Activated CD8-positive, alpha-beta memory T cell treated with anti-CD3 and anti-CD28 coated beads, Interleukin-2, amount 50 U/mL, for 48 hours (primary cell): Measurements from ENCODE around the gene CPS1.

Source experiments
- DNase-seq: peaks from one replicate; pipeline ENCODE4 v3.0.0-alpha.2; 2020

CPS1 gene

DNA sequence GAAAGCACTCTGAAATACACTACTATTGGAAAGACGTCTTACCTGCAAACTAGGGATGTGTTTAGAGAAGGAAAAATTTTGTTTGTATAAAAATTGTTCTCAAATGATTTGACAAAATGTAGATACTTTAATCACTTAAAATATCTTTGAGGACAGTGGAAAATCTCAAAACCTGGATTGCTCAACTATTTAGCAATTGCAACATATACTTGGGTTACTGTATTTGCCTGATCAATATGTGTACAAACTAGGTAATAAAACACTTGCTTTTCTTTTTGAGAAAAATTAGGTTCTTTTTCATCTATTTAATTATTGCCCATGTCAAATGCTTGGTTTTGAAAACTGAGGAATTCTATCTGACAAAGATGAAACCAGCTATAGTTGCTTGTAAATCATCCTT, 60.9 kb downstream of the CPS1 start:
- no peak for DNase-seq

DNA sequence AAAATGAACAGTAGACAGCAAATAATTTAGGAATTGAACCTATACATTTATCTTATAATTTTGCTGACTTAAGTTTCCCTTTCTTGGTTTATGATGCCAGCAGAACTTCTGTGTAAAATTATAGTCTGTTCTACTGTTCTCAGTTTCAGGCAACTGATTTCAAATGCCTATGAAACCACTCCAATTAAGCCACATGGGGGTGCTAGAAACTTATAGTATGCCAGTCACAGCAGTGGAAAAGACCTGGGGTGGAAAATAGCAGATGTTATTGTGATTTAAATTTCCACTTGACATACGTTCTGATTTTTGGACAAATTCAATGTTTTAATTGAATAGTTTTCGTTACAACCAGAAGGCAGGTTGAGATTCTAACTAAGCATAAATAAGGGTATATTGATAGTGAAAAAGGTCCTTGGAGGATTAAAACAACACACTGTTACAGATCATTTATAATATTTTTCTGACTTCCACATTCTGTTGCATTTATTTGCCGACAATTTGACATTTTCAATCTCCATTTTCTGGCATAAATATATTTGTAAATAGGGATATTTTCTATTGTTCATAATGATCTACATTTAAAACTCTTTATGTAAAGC, 61.4 kb downstream of the CPS1 start:
- DNase-seq = no peak

DNA sequence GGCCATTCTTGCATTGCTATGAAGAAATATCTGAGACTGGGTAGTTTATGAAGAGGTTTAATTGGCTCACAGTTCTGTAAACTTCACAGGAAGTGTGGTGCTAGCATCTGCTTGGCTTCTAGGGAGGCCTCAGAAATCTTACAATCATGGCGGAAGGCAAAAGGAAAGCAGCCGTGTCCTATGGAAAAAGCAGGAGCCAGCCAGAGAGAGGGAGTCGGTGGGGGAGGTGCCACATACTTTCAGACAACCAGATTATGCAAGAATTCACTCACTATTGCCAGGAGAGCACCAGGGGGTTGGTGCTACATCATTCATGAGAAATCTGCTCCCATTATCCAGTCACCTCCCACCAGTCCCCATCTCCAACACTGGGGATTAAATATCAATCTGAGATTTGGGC, 64.1 kb downstream of the CPS1 start:
- DNase-seq = no peak

DNA sequence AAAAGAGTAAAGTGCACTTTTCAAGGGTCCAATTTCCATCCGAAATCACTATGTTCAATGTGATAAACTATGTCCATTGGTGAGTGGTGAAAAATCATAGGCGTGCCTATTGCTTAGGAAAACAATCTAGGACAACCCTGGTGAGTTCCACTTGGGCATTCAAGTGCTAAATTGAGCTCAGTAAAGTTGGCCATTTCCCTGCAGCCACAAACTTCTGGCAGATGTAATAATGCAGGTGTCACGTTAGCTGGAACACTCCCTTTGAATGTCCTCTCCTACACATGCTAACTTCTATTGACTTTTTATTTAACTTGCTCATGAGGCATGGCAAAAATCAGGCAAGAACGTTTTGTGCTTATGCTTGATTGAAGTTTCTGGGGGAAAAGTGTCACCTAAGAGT, 67.1 kb downstream of the CPS1 start:
- DNase-seq = no peak

DNA sequence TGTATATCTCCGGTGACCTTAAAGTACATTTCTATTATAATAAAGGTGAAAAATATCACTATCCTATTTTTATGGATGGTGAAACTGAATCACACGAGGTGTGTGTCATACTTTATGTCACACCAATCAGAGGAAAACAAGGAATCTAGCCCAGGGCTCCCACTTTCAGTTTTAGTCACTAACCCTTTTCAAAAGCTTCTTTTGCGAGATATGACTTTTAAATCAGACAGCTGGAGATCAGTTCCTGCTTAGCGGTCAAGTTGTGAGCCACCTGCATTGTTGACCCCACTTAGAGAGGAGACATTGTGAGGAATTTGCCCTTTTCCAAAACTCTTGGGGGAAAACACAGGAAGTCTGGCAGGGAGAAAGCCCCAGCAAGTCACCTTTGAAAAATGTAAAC, 70.5 kb downstream of the CPS1 start:
- no peak for DNase-seq

DNA sequence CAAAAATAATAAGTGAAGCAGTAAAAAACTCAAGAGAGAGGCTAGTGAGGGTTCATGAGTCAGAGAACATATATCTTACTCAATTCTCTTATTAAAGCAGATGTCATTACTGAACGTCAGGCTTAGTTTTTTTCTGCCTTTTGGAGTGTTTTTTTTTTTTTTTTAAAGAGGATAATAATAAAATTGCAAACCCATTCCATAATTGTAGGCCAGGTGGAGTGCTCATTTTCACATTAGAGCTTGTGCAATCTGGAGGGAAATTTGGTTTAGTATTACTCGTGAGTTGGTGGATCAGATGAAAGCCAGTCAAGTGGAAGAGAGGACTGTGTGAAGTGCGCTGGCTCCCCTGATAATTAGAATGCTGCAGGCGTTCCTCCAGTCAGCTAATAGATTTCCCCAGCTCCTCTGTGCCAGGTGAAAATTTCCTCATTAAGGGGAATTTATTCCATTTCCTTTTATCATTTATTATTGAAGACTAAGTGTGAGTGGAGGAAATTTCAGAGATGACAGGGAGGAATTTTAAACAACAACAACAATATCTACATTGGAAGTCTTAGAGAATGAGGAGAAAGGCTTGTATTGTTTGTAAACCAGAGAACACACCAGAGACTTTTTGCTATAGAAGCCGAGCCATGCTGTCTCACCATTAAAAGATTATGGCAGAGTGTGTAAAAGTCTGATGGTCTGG, 74.6 kb downstream of the CPS1 start:
- DNase-seq = no peak

DNA sequence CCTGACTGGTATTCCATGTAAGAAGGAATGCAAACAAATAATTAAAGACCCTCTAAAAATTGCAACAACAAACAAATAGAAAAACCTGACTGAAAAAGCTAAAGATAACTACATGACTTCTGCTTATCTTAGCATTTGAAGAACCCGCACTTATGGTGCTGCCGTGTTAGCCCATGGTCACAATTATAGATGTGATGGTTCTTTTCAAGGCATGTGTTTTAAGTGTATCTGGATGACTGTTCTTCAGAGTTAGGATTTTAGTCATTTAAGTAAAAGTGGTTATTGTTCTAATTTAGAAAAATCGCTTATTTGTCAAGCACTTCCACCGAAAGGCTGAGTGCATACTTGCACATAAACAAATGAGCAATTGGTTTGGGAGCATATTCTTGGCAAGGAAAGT, 77.3 kb downstream of the CPS1 start:
- DNase-seq = no peak

DNA sequence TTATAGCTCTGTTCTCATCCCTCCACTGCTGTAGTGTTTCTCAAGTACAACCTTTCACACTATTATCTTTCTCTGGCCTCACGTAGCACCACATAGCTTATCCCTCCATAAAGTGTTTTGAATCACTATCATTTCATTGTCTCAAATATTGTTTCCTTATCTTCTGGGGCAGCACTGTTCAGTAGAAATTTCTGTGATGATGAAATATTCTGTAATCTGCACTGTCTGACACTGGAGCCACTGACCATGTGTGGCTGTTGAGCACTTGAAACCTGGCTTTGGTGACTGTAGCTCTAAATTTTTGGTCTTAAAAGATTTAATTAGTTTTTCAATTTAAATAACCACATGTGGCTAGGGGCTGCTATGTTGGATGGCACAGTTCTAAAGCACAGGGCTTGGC, 78.9 kb downstream of the CPS1 start:
- no peak for DNase-seq

DNA sequence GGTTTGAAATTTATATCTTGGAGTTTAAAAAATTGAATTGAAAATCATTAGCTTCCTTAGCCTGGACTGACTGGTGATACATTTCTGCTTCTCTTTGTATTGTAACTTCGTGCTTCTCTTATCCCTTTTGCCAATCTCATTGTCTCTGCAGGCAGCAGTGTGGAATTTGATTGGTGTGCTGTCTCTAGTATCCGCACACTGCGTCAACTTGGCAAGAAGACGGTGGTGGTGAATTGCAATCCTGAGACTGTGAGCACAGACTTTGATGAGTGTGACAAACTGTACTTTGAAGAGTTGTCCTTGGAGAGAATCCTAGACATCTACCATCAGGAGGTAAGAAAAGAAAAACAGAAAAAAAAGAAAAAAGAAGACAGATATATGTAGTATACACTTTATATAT, 85.9 kb downstream of the CPS1 start:
- DNase-seq = no peak

DNA sequence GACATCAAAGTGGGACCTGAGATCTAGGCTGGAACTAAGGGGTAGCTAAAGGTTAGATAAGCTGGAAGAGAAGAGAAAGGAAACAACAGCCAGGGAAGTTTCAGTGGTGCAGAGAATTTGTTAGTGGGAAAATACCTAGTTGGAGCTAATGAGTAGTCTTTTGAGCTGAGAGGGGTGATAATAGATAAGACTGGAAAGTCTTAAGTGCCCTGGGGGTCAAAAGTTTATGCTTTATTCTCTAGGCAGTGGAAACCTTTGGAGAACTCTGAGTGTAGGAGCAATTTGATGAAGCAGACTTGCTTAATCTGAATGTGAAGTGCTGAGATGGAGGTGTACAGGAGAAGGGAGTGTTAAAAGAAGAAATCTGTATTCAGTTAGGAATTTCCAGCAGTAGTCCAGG, 90.8 kb downstream of the CPS1 start:
- DNase-seq = no peak

DNA sequence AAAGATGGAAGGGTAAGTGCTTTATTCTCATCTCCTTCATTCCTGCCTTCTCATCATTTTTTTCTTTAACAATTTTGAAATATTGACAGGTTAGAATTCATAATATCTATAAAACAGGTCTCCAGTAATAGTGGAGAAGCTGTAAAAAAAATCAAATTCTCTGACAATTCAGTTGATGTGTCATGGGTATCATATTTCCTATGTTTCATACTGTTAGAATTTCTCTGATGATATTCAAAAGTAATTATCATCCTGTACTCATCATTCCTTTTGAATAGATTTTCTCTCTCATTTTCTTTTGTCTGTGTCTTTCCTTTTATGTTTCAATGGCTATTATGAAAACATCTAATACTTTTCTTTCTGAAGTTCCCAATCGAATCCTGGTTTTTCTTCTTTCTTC, 97.7 kb downstream of the CPS1 start:
- no peak for DNase-seq

DNA sequence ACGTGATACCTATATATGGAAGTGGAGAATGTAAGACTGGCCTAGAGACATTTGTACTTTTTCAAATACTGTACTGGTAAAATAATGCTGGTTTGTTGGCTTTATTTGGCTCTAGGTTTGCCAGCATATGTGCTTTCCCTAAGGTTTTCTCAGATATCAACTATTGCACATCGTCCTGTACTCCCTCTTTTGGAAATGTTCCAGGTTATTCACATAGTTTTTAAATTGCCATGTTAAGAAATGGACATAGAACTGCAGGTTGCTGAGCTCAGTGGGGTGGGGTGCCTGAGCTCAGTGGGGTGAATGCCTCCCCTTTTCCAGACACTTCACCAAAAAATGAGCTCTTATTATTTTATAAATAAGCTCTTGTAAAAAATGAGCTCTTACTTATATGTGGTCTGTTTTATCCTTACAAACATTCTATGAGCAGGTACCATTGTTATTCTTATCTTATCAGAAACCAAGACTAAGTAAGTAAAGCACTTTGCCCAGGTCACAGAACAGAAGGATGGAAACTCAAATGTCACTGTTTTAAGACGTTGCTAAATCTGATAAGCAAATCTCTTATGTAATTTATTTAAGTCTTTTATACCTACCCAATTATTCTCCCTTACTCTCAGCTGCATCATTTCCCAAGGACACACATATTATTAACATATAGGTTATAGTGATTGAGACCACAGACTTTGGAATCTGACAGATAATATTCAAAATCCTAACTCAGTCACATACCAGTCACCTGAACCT, 99.0 kb downstream of the CPS1 start:
- DNase-seq = no peak

DNA sequence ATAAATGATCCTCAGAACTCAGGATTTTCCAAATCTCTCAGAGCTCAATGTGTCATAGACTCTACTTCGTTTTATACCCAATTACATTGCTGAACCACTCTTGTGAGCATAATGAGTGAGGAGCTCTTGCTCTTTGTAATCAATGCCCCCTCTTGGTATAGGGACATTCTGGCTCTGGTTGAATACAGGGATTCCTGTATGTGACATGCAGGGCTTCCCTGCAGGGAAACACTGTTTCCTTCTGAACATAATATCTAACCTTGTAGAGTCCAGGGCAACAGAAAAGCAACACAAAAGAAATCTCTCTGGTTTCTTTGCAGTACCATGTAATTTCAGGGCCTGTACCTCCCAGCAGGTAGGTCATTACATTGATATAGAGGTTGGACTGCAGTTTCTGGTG, 101.5 kb downstream of the CPS1 start:
- no peak for DNase-seq

DNA sequence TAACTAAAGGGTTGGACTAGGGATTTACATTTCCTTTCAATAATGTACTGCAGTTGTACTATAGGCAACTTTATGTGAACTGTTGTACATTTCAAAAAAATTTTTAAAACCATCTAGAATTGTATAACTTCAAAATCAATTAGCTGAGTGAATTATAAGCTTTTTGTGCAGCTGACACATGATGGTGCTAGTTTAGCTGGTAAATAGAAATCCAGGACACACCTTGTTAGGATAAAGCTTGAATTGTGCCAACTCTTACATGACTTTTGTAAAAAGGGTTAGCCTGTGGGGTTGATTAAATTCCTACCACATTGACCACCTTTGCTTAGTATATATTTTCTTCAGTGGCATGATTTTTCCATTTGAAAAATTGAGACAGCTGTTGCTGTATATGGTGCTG, 104.4 kb downstream of the CPS1 start:
- DNase-seq = no peak

DNA sequence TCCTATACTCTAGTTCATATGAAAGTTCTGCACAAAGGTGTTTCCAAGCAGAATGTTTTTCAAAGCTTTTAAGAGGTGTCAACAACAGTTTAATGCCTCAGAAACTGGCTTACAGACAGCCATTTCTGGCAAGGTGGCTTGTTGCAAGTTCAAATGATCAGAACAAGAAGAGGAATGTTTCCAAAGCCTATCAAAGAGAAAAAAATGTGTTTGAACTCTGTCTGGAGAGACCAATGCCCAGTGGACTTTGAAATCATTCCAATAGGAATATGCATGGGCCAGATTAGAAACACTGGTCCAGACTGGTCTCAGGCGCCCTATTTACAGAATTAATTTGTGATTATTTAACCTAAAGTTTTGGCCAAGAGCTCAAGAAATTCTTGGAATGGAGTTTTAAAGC, 106.2 kb downstream of the CPS1 start:
- no peak for DNase-seq

DNA sequence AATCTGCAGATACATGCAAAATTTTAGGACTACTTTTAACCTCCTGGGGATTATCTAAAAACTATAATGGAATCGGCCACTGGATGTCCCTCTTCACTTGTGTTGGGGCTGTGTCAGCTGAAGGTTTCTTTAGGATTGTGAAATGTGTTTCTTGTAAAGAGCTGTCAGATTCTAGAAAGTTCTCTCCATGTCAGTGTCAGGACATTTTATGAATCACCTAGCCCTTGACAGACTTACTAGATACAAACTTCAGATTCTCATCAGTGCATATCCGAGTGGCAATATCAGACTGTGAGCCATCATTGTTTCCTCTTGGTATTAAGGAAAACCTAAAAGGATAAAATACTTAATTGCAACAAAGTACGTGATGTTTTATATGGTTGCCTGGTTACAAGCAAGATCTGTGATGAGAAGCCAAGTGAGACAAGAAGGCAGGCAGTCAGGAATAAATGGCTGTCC, 107.3 kb downstream of the CPS1 start:
- DNase-seq = no peak

DNA sequence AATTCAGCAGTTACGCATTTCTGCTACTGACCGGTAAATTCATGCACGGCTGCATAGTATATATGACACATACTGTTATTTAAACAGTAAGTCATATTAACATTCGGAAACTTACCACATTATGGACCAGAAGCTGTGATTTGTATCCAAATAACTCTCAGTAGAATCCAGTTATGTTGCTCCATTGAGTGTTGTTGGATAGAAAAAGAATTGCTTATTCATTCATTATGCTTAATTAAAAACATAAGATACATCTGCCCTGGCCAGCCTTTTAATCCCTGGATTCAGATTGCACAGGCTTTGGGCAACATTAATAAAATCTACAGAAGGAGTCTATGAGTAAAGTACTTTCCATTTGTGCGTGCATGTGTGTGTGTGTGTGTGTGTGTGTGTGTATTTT, 111.3 kb downstream of the CPS1 start:
- no peak for DNase-seq

DNA sequence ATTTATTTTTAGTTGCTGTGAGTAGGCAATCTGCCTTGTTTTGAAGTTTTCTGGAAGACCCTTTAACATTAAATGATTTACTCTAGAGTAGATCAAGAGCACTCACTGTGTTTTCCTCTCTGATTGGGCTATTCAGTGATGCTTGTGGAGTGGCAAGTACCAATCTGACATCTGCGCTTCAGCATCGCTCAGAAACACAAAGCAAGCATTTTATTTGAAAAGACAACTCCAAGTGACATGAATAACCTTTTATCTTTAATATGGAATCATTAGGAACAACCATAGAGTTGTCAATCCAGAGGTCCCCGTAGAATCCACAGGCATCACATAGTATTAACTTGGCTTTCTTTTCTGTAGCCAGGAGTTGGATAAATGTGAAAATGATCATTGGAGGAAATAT, 114.7 kb downstream of the CPS1 start:
- DNase-seq = no peak

DNA sequence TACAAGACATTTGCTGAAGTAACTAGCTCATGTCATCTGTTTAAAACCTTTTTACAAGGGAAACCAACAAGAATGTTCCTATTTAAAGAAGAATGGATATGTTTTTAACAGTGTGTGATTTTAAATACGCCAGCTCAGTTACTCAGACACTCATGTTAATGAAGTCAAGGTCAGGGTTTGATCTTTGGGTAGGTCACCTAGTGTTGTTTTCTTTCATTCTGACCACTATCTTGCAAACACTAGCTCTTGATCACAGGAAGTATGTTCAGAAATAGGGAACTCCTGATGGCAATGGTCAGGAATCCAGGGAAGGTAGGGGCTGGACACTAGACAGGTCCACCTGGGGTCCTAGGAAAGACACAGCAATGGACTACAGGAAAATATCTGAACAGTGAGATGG, 116.7 kb downstream of the CPS1 start:
- DNase-seq = no peak

DNA sequence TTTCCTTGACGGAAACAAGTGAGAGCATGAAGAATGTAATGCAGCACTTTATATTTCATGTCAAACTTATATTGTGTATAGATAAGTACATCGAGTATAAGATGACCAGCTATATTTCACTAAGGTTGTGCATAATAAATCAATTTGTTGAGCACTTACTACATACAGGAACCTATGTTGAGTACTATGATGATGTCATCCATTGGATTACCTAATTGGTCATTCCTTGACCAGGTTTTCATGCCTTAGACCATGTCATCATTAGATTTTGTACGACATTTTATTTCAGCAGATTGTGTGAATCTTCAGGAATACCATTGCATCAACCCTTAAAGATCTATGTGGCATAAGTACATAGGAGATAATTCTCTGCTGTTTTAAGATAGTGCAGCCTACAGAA, 119.7 kb downstream of the CPS1 start:
- no peak for DNase-seq

DNA sequence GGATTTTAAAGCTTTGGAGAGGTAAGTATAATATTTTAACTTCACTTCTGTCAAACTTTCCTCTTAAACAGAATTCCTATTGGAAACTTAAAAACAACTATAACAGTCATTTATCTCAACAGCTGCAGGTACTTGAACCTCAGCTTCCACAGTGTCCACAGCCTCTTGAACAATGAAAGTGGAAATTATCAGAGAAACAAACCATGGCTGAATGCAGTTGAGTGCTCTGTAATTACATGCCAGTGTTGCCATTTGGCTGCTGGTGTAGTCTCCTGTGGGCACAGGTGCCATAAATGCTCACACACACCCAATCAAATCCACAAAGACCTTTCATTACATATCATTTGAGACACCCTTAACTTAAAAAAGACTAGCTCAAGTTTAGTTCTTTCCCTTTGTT, 125.1 kb downstream of the CPS1 start:
- no peak for DNase-seq

DNA sequence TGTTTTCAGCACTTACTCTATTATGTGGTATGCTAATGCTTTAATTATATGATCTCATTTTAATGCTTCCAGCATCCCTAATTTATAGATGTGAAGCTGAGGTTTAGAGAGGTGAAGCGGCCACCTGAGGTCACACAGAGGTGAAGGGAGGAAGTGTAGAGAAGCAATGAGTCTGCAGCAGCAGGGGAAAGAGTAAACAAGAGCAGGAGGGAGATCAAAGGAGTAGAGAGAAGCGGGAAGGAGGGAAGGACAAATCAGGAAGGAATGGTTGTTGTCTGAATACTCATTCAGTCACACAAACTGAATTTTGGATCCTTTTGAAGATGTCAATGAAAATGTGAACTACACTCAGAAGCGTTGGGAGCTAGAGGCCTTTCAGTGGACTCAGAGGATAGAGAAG, 130.0 kb downstream of the CPS1 start:
- DNase-seq = no peak

DNA sequence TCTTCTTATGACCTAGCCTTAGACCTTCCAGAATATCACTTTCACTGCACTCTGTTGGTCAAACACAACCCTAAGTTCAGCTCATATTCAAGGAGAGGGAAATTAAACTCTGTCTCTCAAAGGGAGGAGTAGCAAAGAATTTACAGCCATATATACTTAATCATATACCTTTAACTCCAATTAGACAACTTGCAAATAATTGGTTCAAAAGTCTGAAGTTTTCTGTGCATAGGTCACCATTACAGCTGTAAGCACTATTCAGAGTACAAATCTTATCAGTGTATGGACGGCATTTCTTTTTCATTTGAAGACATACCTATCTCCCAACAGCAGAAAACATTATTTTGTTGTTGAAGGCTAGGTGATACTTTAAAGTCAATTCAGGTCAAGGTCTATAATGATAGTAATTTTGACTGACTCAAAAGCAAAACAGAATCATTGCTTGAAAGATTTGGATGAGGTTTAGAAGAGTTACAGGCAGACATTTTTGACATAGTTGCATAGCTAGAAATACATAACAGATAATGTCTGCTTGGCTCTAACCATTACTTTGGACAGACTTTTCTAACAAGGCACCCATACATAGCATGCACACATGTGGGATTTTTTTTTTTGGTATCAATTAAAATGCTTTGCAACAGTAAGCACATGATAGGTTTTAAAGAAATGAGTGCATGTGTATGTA, 131.5 kb downstream of the CPS1 start:
- DNase-seq = no peak

DNA sequence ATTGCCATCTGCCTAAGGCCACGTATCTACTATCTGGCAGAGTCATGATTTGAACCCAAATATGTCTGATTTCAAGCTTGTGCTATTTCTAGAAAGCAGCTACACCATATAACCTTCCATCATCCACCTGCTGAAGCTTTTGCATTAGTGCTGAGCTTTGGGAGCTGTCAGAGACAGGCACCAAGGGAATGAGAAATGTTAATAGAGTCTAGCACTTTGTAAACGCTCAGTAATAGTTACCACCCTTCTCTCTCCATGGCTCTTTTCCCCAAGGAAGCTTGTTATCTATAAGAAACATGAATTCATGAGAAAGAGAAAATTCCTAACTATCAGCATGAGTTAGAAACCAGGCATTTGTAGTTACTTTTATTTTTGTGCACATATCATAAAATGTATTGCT, 151.5 kb downstream of the CPS1 start:
- DNase-seq = no peak
